EH (cell line): ENCODE measurements around the gene CCDC93.
"Not testable (repeated sequence)": the region's sequence is repeated elsewhere in the genome, so short reads cannot be mapped to it uniquely, and the experiment has no call there.

ENCODE experiments used
- DNase-seq: peaks from one replicate; pipeline ENCODE4 v3.0.0-alpha.2; 2015; ENCODE audit warnings: low read depth

The CCDC93 gene

DNA sequence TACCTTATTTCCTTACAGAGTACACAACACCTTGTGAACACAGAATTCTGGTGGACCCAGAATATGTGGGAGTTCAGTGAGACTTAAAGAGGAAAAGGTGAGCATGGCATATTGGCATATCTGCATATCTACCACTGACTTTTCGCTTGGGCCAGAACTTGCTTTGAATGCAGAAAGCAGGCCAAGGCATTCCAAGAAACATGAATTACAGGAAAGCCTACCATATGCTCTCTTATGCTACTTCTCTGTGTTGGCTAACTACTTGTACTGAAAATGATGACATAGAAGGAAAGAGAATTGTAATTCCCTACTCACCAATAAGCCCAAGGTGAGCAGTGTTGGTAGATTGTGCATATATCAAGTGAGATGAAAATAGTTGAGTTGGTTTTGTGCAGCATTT, 31.4 kb upstream of the CCDC93 start:
- DNase-seq: no peak

GRCh38 chr2:118044854-118045253, 31.0 kb upstream of the CCDC93 start:
- no peak for DNase-seq

GRCh38 chr2:118044103-118044716, 30.3 kb upstream of the CCDC93 start:
- DNase-seq: no peak

GRCh38 chr2:118040891-118041290, 27.0 kb upstream of the CCDC93 start:
- DNase-seq: no peak

DNA sequence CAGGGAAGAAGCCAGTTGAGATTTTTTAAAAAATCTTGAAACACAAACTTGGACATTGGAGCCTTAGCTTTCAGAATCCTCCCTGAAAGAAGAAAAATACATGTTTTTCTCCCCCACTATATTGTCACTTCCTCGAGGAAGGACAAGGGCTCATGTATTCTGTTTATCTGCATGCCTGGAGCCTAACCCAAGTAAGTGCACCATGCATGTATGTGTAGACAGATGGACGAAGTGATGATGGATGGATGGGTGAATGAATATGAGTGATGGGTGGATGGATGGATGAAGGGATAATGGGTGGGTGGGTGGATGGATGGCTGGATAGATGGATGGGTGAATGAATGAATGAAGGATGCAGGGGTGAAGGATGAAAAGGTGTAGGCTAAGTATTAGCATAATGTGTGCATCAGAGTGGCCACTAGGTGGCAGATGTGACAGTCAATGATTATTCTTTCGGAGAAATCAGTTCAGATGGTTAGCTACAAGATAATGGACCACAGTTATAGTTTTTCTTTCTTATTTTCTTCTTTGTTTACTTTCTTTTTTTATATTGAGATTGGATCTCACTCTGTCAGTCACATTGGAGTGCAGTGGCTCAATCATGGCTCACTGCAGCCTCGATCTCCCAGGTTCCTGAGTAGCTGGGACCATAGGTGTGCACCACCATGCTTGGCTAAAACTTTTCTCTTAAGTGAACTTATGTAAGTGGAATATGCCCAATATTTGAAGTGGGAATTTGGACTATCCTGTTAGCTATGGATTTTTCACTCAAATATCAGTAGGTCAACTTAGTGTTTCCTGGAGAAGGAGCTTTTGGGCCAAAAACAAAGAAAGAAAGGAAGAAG, 18.5 kb upstream of the CCDC93 start:
- peak; percentile 46 for DNase-seq

GRCh38 chr2:118031566-118031965, 17.7 kb upstream of the CCDC93 start:
- no peak for DNase-seq

DNA sequence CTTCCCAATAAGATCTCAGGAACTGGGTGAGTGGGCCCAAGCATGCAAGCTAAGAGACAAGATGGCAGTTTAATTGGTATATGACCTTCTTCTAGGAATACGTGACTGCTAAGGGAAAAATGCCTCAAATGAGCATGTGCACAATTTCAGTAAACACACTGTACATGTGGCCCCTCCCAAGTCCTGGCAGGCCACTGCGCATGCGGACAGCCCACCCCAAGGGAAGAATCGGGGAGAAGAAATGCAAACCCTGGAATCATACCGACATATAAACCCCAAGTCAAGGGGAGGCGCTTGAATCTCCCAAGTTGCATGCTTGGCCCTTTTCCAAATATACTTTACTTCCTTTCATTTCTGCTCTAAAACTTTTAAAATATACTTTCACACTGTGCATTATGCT, 15.2 kb upstream of the CCDC93 start:
- DNase-seq: no peak

GRCh38 chr2:118021356-118021755, 7.5 kb upstream of the CCDC93 start:
- DNase-seq: no peak

DNA sequence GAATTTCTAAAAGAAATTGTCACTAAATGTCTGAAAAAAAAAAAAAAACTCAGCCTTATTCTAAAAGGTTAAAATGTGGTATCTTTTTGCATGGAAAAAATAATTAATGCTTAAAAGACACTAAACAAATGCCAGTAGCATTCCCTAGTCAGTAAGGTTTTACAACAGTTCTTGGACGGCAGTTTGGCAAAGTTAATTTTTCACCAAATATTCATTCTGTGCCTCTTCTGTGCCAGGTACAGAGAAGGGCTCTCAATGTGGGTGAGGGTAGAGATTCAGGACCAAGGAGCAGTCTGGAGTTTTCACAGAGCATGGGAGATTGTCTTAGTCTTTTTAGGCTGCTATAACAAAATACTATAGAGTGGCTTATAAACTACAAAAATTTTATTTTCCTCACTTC, 6.0 kb upstream of the CCDC93 start:
- DNase-seq: no peak

DNA sequence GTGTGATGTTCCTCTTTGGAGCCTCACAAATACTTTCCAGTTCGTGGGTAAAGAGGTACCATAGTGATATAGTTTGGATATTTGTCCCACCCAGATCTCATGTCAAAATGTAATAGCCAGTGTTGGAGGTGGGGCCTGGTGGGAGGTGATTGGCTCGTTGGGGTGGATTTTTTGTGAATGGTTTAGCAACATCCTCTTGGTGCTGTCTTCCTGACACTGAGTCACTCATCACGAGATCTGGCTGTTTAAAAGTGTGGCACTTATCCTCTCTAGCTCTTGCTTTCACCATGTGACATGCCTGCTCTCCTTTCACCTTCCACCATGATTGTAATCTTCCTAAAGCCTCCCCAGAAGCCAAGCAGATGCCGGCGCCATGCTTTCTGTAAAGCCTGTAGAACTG, 3.0 kb upstream of the CCDC93 start:
- peak; percentile 19 for DNase-seq

GRCh38 chr2:118015761-118016160, 1.9 kb upstream of the CCDC93 start:
- DNase-seq: not testable (repeated sequence)

- DNase-seq: no peak
Measured at GRCh38 chr2:118014492-118014824, 588 bp upstream of the CCDC93 start.

DNA sequence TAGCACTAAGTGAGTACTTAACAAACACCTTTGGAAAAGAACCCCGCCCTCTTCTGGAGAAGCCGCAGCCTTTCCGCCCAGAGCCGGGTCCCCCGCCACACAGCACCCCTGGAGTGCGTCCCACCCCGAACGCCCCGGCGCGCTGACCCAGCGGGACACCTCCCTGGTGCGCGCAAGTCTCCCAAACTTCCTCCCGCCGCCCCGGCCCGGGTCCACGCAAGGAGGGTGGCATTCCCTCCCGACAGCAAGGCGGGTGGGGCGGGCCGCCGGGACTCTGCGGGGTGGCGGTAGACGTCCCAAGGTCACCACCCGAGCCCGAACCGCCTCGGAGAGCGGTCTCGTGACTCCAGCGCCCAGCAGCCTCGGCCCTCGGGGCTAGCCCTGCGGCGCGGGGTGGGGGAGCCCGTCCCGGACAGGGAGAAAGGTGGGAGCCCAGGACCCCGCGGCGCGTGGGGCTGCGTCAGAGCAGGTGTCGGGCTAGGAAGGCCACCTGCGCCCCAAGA, 598 bp downstream of the CCDC93 start:
- peak; percentile 39 for DNase-seq

DNA sequence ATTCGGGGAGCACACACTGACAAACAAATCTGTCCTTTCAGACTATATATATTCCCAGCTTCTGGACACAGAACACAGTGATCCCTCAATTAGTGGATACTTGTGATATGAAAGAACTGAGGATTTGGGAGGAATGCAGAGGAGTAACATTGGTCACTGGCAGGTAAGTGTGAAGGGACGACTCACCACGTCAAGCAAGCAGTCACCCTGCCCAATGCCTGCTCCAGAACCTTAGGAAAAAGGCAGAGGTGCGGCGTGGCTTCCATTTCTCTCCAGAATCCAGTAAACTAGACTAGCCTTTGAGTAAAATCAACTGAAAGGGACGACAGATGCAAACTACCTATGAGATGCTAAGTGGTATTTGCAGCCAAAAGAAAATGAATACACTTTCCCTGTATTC, 1.1 kb downstream of the CCDC93 start:
- DNase-seq: no peak

GRCh38 chr2:118010473-118010872, 3.4 kb downstream of the CCDC93 start:
- no peak for DNase-seq

DNA sequence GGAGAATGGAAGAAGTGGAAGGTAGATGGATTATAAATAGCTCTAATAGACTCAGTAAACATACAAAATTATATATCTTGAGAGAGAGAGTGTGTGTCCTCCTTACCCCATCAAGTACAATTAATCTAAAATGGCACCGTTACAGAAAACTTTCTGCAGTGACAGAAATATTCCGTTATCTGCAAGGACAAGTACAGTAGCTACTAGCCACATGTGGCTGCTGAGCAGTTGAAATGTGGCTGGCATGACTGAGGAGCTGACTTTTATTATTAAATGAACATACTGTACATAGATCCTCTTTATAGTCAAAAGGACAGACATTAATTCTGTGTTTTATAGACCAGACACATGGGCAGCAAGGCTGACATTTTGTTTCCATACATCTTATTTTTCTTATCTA, 7.0 kb downstream of the CCDC93 start:
- DNase-seq: no peak

DNA sequence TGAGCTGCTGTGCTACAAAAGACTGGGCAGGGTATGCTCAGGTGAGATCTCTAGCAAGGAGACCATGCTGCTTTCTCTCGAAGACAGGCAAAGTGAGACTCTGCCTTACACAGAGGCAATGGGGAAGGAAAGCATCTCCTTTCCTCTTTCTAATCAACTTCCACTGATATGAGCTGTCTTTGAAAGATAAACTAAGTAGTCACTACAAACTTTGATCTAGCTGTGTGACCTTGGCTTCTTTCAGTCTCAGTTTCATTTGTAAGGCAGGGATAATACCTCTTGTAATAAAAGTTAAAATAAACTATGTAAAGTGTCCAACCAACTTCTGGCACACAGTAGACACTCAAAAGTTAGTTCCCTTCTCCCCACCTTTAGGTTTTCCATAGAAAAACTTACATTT, 7.5 kb downstream of the CCDC93 start:
- DNase-seq: no peak

- DNase-seq: peak; percentile 84
Measured at GRCh38 chr2:118003396-118003824, 10.5 kb downstream of the CCDC93 start.

DNA sequence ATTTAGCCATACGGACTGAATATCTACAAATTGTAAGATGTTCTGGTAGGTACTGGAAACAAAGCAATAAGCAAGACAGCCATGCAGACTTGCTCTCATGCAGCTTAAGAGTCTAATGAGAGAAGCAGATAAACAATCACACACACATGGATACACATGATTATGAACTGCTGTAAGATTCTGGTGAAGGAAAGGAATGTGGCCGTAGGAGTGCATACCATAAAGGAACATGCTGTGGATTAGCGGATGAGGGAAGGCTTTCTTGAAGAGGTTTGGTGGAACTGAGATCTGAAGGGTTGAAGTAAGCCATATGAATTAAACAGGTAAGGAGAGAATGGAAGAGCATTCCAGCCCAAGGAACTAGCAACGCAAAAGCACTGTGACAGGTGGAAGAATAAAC, 13.8 kb downstream of the CCDC93 start:
- no peak for DNase-seq

DNA sequence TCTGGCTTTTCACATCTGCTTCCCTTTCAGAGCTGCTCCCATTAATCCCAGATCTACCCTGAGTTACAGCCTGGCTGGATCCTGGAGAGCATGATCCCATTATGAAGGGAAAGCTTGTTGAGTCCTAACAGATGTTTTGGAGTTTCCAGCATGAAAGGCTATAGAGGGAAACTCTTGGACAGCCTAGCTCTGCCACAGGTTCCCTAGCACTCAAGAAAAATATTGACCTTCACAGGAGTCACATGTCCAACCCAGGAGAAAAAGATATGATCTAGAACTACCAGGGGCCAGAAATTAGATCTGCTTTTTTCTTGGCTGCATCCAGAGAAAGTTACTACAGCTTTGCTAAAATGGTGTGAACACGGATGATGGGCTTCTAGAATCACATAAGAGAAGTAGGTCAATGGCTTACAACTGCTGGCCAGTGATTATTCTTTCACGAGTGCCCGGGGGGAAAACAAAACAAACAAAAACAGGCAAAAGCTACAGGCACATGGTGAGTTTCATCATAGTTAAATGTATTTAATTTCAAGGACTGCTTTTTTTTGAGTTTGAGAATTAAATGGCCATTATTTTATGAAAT, 15.9 kb downstream of the CCDC93 start:
- no peak for DNase-seq

GRCh38 chr2:117996525-117996924, 17.3 kb downstream of the CCDC93 start:
- no peak for DNase-seq

DNA sequence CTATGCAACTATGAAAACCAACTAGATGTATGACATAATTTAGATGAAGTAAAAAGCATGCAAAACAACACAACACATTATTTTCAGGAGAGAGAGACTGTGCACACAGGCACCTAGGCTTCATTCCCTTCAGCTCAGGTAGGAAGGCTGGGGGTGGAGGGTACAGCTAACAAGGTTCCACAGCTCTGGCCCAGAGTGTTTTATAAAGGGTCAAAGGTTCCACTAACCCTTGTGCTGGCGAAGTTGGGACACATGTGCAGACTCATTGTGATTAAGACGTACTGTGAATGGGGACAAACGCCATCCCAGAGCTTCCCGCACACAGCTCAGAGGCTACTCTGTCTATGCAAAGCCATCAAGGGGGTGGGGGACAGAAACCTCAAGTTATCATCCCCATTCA, 19.1 kb downstream of the CCDC93 start:
- DNase-seq: no peak

- DNase-seq: no peak
Measured at GRCh38 chr2:117989854-117990438, 23.9 kb downstream of the CCDC93 start.
